HG02870 (cell line): ENCODE results near the gene SAMD4B.
A peak's percentile ranks its signal among the peaks of the same experiment; 100 is the strongest.
"Not testable (repeated sequence)": the region's sequence is repeated elsewhere in the genome, so short reads cannot be mapped to it uniquely, and the experiment has no call there.

ENCODE experiments used
- ATAC-seq: cut with Tn5 transposase; IDR thresholded peaks from one replicate; pipeline ENCODE4 v1.9.1; 2021; ENCODE audit warnings: mild to moderate bottlenecking, moderate library complexity; ENCODE audit not compliant: unreplicated experiment

SAMD4B gene, protein sequence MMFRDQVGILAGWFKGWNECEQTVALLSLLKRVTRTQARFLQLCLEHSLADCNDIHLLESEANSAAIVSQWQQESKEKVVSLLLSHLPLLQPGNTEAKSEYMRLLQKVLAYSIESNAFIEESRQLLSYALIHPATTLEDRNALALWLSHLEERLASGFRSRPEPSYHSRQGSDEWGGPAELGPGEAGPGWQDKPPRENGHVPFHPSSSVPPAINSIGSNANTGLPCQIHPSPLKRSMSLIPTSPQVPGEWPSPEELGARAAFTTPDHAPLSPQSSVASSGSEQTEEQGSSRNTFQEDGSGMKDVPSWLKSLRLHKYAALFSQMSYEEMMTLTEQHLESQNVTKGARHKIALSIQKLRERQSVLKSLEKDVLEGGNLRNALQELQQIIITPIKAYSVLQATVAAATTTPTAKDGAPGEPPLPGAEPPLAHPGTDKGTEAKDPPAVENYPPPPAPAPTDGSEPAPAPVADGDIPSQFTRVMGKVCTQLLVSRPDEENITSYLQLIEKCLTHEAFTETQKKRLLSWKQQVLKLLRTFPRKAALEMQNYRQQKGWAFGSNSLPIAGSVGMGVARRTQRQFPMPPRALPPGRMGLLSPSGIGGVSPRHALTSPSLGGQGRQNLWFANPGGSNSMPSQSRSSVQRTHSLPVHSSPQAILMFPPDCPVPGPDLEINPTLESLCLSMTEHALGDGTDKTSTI

DNA sequence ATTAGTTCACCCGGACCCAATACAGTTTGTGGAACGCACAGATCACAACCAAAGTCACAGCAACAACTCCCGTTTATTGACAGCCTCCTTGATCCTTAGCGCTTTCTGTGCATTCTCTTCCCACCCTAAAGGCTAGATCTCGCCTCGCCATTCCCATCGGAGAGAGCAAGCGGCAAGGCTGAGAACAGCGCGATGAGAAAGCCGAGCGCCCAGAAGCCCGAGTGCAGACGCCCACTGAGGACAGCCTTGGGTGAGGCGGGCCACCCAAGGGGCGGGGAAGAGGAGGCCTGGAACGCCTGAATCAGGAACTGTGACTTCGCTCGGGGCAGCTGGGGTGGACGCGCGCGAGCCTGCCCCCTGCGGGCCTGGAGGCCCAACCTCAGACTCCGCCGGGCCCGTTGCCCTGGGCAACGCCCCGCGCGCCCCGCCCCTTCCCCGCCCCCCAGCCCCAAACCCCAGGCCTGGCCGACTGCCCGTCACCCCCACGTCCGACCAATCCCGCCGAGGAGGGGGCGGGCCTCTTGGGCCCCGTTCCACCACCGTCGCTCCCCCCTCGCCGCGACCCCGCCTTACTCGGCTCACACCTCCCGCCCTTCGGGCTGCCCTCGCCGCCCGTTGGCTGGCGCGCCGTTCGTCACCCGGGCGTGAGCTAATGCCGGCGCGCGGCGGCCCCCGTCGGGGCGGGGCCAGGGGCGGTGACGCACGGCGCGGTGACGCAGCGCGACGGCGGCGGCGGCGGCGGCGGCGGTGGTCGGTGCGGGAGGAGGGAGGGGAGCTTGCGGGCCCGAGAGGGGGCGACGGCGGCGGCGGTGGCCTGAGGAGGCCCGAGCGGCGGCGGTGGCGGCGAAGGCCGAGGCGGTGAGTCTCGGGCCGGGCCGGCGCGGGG lies at the start of gene SAMD4B:
SAMD4B (plus strand) TSS at position 703 of the 886 bp plus-strand sequence. CDS start 14,473 bp downstream, outside the sequence.
- peak; percentile 87 for ATAC-seq

DNA sequence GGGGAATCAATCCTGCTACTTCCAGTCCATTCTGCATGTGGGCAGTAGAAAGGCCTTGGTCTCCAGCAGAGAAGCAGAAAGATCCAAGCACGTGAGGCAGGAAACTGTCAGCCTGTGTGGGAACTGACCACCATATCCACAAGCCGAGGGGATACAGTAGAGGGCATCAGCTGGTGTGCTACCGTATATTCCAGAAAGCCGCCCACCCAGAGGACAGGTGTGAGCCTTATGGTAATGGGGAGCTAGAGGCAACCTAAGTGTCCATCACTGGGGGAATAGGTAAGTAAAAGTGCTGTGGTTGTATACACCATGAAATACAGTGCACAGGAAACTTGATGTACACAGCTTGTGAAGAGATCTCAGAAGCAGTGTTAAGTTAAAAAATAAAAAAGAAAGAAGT lies 48.8 kb upstream of the SAMD4B start:
- ATAC-seq = no peak

DNA sequence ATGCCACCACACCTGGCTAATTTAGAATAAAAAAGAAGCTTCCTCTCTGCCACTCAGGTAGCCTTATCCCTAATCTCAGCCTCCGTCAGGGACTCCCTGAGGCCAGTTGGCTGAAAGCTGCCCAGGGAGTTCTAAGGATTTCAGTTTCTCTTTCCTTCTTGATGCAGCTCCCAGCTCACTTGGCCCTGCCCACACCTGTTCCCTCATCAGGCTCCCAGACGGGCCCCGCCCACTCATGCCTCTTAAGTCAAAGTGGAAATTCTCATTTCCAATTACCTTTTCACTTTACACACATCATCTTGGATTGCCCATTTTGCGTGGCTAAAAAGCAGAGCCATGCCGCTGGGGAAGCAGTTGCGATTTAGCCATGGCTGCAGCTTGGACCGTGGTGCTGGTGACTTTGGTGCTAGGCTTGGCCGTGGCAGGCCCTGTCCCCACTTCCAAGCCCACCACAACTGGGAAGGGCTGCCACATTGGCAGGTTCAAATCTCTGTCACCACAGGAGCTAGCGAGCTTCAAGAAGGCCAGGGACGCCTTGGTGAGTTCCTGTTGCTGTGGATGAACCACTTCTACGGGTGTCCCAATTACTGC lies 46.1 kb upstream of the SAMD4B start, which contains the start of gene IFNL1:
IFNL1 (plus strand) TSS at position 353 of the 591 bp plus-strand sequence; CDS start at position 368, 15 bp downstream.
- no peak for ATAC-seq

DNA sequence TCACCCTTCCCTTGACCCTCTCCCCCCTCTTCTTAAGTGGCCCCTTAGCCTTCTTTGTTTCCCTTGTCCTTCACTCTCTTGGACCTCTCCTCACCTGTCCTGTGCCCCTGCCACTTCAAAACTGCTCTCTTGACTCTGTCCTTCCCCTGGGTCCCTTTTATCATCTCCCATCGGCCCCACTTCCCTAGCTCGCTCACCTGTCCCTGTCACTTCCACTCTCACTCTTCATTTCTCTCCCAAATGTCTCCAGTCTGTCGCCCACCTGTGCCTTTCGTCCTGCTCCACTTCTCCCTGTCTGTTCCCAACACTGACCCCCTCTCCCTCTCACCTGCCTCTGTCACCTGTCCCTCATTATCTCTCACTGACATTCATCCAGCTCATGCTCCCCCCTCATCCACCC lies 45.3 kb upstream of the SAMD4B start:
- no peak for ATAC-seq

DNA sequence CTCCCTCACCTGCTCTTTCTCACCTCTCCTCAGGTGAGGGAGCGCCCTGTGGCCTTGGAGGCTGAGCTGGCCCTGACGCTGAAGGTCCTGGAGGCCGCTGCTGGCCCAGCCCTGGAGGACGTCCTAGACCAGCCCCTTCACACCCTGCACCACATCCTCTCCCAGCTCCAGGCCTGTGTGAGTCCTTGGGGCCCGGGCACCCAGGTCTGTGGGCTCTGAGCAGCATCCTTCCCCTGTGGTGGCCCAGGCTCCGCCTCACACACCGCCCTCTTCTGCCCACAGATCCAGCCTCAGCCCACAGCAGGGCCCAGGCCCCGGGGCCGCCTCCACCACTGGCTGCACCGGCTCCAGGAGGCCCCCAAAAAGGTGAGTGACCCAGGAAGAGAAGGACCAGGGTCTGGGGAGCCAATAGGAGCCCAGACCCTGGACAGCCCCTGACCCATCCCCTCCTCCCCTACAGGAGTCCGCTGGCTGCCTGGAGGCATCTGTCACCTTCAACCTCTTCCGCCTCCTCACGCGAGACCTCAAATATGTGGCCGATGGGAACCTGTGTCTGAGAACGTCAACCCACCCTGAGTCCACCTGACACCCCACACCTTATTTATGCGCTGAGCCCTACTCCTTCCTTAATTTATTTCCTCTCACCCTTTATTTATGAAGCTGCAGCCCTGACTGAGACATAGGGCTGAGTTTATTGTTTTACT lies 44.1 kb upstream of the SAMD4B start:
- ATAC-seq = no peak

DNA sequence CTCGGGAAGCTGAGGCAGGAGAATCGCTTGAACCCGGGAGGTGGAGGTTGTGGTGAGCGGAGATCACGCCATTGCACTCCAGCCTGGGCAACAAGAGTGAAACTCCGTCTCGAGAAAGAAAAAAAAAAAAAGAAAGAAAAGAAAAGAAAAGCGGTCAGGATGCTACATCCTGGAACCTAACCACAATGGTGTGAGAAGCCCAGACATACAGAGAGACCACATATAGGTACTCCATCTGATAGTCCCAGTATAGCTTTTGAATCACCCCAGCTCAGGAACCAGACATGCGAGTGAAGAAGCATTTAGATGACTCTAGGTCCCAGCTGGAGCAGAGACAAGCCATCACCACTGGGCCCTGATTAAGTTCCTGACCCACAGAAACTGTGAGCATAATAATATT lies 42.8 kb upstream of the SAMD4B start:
- ATAC-seq = no peak

DNA sequence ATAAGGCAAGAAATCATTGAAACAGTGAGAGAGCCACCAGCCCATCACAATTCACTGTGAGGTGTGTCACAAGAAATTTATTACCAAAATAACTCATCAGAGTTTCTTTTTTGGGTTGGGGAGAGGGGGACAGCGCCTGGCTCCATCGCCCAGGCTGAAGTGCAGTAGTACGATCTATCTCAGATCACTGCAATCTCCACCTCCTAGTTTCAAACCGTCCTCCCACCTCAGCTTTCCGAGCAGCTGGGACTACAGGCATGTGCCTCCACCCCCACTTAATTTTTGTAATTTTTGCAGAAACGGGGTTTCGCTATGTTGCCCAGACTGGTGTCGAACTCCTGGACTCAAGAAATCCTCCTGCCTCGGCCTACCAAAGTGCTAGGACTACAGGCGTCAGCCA lies 42.4 kb upstream of the SAMD4B start:
- no peak for ATAC-seq

DNA sequence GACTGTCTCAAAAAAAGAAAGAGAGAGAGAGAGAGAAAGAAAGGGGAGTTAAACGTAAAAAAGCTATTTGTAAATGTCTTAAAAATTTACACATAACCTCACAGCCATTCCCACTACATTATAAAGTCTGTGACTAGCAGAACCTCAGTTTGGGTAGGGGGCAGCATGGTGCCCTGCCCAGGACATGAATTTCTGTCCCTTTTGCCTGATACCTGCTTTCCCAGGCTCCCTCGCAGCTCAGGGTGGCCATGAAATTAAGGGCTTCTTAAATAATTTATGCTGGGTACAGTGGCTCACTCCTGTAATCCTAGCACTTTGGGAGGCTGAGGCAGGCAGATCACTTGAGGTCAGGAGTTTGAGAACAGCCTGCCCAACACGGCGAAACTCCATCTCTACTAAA lies 41.2 kb upstream of the SAMD4B start:
- ATAC-seq = no peak

DNA sequence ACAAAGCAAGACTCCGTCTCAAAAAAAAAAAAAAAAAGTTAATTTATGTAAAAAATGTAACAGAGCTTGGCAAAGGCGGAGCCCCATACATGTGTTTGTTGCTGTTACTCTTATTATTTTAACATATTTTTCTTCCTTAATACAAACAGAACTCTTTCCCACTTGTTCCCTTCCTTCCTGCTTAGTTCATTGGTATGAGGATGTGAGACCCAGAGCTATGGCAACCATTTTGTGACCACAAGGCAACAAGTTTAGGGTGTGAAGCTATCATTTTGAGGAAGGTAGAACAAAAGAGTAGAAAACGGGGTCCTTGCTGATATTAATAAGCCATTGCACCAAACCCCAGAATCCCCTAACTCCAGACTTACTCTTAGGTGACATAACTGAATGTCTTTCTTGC lies 40.7 kb upstream of the SAMD4B start:
- ATAC-seq = no peak

DNA sequence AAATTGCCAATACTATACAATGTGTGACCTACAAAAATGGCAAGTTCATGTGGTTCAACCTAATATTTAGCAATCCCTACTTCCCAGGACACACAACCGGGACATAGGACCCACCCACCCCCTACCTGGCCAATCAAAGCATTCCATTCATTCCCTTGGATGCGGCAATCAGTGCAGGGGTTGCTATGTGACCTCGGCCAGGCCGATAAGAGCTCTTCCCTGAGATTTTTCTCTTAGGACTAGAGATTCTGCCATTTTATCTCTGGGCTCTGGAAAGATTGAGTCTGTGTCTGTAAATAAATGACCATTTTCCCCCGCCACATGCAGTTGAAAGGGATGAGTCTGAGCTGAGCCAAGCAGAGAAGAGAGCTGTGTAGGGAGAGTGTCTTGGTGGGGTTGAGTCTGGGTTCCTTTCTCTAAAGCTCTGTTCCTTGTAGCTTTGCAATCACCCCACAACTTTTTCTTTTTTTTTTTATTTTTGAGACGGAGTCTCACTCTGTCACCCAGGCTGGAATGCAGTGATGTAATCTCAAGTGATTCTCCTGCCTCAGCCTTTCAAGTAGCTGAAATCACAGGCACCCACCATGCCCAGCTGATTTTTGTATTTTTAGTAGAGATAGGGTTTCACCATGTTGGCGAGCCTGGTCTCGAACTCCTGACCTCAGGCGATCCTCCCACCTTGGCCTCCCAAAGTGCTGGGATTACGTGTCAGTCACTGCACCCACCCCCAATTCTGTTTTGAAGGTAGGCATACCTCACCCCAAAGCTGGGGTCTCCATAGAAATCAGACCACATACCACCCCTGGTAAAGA lies 38.6 kb upstream of the SAMD4B start:
- no peak for ATAC-seq

DNA sequence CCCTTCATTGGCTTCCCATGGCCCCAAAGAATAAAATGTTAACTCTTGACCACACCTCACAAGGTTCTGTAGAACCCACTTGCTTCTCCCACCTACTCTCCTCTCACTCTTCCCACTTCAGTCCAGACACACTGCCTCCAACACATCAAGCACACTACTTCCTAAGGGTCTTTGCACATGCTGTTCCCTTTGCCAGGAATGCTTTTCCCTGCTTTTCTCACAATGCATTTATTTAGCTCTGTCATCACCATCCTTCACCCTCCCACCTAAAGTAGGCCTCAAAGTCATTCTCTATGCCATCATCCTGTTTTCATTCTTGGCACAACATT lies 38.1 kb upstream of the SAMD4B start:
- no peak for ATAC-seq

DNA sequence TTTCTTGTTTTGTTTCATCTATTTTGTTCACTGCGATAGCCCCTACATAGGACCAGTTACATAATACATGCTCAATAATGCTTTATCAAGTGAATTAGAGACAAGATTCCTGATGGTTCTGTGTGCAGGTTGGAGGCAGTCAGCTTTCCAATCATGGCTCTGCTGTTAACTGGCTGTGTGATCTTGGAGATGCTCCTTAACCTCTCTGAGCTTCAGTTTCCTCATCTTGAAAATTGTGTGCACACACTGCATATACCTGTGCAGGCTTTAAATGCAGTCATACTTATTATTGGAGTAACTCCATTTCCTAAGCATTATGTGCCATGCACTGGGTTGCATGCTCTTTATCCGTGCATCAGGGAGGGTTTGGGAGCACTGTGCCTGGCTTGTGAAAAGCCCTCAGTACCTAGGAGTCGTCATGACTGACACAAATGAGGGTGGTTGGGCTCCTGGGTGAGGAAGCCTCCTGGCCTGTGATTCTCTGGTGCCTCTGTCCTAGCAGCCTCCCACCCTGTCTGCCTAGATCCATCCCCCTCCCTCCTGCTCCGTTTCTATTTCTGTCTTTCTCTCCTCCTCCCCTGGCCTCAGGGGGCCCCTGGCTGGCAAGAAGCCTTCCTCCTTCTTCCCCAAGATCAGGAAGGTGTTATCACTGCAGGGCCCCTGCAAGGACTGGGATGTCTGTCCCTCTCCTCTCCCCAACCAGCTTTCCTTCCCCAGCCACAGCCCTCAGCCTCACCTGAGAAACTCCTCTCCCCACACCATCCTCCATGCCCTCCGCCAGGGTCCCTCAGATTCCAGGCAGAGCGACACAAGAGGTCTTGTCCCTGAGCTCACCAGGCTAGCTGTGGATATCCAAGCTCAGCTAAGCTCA lies 37.3 kb upstream of the SAMD4B start:
- ATAC-seq = no peak

DNA sequence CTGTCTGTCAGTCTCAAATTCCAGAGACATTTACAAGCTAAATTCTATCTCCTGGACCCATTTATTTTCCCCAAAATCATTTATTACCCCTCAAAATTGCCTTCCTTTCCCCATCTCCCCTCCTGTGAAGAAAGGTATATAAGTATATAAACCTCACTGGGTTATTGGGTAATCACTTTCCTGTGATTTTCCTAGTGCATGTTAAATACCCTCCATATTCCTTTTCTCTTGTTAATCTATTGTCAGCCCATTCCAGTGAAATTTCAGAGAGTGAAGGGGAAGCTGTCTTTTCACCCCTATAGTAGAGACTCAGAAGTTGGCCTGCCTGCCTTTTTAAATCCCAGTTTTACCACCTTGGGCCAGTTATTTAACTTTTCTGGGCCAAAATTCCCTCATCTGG lies 36.1 kb upstream of the SAMD4B start:
- no peak for ATAC-seq

DNA sequence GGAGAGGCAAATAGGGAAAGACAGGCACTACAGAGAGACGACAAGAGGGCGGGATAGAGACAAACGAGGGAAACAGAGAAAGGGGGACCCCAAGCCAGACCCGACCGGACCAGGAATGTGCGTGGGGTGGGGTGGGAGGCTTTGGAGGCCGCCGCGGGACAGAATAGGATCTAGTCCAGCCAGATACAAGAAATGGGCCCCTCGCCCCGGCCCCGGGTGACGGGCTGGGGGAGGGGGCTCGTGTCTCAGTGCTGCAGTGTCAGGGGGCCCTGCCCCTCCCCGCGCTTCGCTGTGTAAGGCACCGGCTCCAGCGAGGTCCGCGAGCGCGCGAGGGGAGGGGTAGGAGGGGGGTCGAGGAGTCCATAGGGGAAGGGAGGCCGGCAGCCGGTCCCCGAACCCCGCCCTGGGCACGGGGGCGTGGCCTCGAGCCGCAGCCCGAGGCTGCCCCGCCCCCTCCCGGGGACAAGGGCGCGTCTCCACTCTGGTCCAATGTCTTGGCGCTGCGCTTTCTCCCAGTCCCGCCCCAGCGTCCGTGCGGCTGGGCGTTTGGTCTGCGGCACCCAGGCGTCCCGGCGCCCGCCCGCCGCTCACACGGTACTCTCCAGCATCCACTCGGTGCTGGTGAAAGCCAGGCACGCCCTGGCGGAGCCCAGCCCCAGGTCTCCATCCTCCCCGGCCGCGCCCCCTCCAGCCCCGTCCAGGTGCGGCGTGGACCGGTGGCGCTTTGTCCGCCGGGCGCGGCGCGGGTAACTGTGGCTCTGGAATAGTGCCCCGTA lies 35.0 kb upstream of the SAMD4B start:
- no peak for ATAC-seq

DNA sequence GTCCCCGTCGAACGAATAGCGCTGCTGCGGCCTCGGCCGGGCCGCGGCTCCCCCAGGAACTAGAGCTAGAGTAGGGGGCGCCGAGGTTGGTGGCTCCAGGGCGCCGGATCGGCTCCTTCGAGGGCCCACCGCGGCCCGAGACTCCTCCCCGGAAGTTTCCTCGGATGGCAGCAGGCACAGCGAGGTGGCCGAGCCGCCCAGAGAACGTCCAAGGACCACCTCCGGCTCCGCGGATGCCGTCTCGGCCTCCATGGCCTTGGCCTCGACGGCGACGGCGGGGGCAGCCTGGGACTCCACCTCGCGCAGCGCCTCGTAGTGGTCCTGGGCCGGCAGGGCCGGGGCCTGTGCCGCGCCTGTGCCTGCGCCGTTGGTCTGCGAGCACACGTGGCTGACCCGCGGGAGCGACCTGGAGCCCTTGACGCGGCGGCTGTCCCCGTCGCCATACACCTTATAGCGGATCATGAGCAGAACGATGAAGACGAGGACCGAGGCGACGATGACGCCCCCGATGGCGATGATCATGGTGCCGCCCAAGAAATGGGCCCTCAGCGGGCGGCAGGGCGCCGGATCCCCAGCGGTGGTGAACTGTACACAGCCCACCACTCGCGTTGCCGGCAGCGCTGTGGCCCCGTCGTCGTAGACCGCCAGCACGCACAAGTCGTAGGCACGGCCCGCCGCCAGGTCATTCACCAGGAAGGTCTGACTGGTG lies 34.2 kb upstream of the SAMD4B start:
- ATAC-seq = no peak

DNA sequence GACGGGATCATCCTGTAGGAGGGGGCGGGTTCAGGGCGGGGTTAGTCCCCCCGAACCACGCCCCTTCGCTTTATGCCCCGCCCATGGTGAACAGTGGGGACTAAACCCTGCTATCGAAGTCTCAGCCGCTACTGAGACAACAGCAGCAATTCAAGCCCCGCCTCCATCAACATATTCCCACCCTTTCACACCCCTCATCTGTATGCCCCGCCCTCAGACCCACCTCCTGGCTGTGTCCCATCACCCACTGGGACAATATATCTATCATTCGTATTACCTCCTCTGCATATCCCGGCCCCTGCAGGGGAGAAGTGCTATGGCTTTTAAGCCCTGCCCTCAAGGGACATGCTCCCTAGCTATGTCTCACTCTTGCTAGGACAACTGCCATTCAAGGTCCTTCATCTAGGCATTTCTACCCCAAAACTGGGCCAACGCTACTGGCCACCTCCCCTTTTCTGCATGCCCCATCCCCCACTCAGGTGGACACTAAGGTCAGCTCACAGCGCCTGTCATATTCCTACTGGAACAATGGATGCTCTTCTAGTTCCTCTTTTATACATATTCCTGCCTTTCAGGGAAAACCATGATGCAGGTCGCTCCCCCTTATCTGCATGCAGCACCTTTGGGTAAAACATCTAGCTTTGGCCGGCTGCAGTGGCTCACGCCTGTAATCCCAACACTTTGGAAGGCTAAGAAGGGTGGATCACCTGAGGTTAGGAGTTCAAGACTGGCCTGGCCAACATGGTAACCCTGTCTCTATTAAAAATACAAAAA lies 33.5 kb upstream of the SAMD4B start:
- ATAC-seq = no peak

DNA sequence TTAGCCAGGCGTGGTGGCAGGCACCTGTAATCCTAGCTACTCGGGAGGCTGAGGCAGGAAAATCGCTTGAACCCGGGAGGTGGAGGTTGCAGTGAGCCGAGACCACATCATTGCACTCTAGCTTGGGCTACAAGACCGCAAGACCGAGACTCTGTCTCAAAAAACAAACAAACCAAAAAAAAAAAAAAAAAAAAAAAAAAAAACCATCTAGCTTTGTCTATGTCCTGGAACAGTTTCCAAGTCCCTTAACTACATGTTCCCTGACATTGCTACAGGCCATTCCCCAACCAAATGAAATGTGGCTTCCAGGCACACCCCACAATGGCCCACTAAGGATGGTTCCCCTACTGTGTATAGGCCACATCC lies 32.9 kb upstream of the SAMD4B start:
- not testable (repeated sequence) for ATAC-seq
